Stimulated activated naive CD8-positive, alpha-beta T cell treated with anti-CD3 and anti-CD28 coated beads, Interleukin-15, amount 100 ng/mL, for 72 hours (primary cell): ENCODE data around the gene COL21A1.

Experiments
- ATAC-seq: fragments of 150-1000 bp; cut with Tn5 transposase; 2 replicates; pipeline ENCODE4 v1.10.0; 2021; ENCODE audit warnings: mild to moderate bottlenecking, moderate library complexity
- DNase-seq, 2 donors: peaks; one replicate each; pipeline ENCODE4 v3.0.0; 2021 to 2022
- H3K27ac Mint-ChIP-seq, 2 donors: one replicate each; pipeline ENCODE4 v1.8.0; 2022; ENCODE audit warnings: mild to moderate bottlenecking in 2 of 2, mixed read lengths in 2 of 2, moderate library complexity in 2 of 2
- H3K27me3 Mint-ChIP-seq: one replicate; pipeline ENCODE4 v1.8.0; 2022; ENCODE audit warnings: mixed read lengths
- H3K4me1 Mint-ChIP-seq: one replicate; pipeline ENCODE4 v1.8.0; 2022; ENCODE audit warnings: mild to moderate bottlenecking, mixed read lengths
- H3K4me3 Mint-ChIP-seq, 2 donors: one replicate each; pipeline ENCODE4 v1.8.0; 2022; ENCODE audit warnings: mild to moderate bottlenecking in 2 of 2, mixed read lengths in 2 of 2, moderate library complexity in 1 of 2
- H3K9me3 Mint-ChIP-seq, 2 donors: one replicate each; pipeline ENCODE4 v1.8.0; 2022; ENCODE audit warnings: mixed read lengths in 2 of 2

COL21A1 gene

DNA sequence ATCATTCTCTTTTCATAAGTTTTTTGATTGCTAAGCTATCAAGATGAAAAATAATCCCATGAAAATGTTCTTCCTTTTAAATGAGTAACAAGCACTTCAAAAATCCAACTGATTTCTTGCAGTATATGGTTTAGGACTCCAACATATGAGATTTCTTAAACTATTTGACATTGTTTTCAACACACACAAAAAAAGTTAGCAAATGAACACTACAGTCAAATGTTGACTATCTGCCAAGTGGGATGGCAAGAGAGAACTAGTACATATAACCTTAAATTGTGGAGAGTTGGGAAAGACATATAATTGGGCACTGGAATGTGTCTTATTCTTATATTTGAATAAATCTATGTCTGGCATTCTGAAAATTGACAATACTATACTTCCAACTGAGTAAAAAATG is 15.6 kb downstream of the COL21A1 start:
- no peak for ATAC-seq
- H3K27ac Mint-ChIP-seq = no peak overlapping the region
- H3K27me3 Mint-ChIP-seq = no peaks in the 10 kb centered on the region
- no peak overlapping the region for H3K4me3 Mint-ChIP-seq
- H3K9me3 Mint-ChIP-seq = peaks cover 6 to 7% of the 10 kb centered on the region in 2 donors
- H3K4me1 Mint-ChIP-seq = no peaks in the 10 kb centered on the region
- no peak for DNase-seq

- Mint-ChIP-seq H3K27me3 (no peaks in the 10 kb centered on the region), H3K4me3 (no peak overlapping the region), H3K9me3 (peaks cover 6 to 7% of the 10 kb centered on the region in 2 donors), H3K27ac (no peak overlapping the region), H3K4me1 (no peaks in the 10 kb centered on the region)
- ATAC-seq (no peak), DNase-seq (no peak)
Measured at GRCh38 chr6:56230976-56231566, 16.3 kb downstream of the COL21A1 start.

DNA sequence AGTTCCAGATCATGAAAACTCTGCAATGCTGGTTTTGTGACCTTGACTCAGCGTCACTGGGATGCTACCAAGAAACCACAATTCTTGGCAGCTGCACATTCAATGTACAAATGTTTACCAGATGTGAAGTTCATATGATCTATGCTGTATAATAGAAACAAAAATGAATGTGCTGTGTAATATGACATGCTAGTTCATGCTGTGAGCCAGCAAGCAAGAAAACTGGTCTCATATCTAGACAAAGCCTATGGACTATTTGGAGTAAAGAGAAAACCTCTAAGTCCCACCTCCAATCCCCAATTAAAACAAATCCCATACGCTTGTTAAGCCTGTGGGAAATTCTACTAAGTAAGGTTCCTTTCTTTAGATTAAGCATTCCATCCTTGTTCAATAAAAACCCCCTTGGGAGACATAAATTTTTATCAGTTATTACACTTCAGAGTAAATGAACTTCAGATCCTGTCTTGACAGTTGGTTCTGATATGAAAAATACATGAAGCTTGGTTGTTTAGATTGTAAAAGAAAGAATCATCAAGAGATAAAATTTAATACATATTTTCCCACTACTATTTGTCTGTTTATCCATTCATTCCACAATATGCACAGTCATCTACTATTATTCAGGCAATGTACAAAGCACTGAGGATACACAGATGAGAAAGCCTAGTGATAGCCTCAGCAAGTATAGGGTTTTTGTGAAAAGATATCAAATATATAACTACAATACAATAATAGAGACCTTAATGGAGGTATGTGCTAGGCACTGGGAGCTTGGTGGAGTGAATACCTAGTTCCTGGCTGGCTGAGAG is 20.1 kb downstream of the COL21A1 start:
- DNase-seq (no peak), ATAC-seq (no peak)
- Mint-ChIP-seq H3K27me3 (no peaks in the 10 kb centered on the region), H3K4me1 (no peaks in the 10 kb centered on the region), H3K27ac (no peak overlapping the region), H3K9me3 (peaks cover 7 to 9% of the 10 kb centered on the region in 2 donors), H3K4me3 (no peak overlapping the region)

DNA sequence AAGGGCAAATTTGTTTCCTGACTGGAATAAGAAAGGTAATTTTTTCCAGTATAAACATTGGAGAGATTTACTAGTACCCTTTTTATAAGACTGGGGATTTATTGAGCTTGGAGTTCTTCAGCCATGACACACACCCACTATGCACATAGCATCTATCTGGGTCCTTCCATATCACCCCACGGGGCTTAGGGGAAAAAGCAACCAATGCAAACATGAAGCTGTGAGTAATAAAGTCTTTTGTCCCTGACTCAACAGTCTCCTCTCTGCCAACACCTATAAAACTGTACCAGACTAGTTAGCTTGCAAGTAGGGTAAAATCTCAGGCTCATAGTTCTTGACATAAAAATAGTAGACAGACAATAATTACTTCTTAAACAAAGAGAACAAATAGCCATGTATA is 23.4 kb downstream of the COL21A1 start:
- DNase-seq (no peak), ATAC-seq (no peak)
- no peaks in the 10 kb centered on the region for H3K4me1 Mint-ChIP-seq
- no peak overlapping the region for H3K4me3 Mint-ChIP-seq
- H3K27ac Mint-ChIP-seq = no peak overlapping the region
- no peaks in the 10 kb centered on the region for H3K27me3 Mint-ChIP-seq
- peaks cover 7 to 9% of the 10 kb centered on the region in 2 donors for H3K9me3 Mint-ChIP-seq

DNA sequence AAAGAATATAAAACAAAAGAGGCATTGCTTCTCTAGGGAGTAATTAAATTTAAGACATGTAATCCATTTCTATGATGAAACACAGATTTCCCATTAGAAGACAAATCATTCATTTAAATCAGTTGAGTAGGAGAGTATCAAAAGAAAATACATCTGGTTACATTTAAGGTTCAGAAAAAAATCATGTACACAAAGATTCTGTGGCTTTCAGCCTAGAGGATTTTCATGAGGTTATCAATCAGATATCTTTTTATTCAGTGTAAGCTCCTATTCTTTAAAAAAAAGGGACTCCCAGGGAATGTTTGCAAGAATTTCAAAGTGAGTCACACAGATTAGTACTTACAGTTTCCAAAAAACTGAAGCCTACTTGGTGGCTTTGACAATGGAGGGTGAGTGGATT is 24.9 kb downstream of the COL21A1 start:
- DNase-seq (no peak), ATAC-seq (no peak)
- no peak overlapping the region for H3K27ac Mint-ChIP-seq
- no peaks in the 10 kb centered on the region for H3K27me3 Mint-ChIP-seq
- H3K9me3 Mint-ChIP-seq = peaks cover 0 to 4% of the 10 kb centered on the region in 2 donors
- H3K4me3 Mint-ChIP-seq = no peak overlapping the region
- no peaks in the 10 kb centered on the region for H3K4me1 Mint-ChIP-seq

DNA sequence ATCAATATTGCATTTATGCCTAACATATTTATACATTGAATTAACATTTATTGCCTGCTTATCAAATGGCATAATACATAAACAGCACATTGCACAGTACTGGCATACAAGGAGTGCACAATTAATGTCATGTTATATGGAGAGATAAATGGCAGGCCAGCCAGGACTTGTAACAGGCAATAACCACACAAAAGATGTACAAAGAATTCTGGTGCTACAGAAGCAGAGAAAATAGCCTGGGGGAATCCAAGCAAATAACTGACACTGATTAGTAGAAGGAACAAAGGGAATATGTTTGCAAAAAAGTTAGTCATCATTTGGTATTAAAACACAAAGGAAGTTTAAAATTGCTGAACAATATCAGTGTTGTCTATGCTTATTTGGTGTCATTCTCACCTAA is 27.3 kb downstream of the COL21A1 start:
- H3K27ac Mint-ChIP-seq = no peak overlapping the region
- H3K9me3 Mint-ChIP-seq = peaks cover 4% of the 10 kb centered on the region in 2 donors
- no peaks in the 10 kb centered on the region for H3K4me1 Mint-ChIP-seq
- ATAC-seq (no peak), DNase-seq (no peak)
- no peaks in the 10 kb centered on the region for H3K27me3 Mint-ChIP-seq
- H3K4me3 Mint-ChIP-seq = no peak overlapping the region

GRCh38 chr6:56214703-56215101 is 32.7 kb downstream of the COL21A1 start:
- Mint-ChIP-seq H3K9me3 (peaks cover 0 to 8% of the 10 kb centered on the region in 2 donors), H3K4me3 (no peak overlapping the region), H3K4me1 (no peaks in the 10 kb centered on the region), H3K27ac (no peak overlapping the region), H3K27me3 (no peaks in the 10 kb centered on the region)
- no peak for DNase-seq
- ATAC-seq = no peak

DNA sequence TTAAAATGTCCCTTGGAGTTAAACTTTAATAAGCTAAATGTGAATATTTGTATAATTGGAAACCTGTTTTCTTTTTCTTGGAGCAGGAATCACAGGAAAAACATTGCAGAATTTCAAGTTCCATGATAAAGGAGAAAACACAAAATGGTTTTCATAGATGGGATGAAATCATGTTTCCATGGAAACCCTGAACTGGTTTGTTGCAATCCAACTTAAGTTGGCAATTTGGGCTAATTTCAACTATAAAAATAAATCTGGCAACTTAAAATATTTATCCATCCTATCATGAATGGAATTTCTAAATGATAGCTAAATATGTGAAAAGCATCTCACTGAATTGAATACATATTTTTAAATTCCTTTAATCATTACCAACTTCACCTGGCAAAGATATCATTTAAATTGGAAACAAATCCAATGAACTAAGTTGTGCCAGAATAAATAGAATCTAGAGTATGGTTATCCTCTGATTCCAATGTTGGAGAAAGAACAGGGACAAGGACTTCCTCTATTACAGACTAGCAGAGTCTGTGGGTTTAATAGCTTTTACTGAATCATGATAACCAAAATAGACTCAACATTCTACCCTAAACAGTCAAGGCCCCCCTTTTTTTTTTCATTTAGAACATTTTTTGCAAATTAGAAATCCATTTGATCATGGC is 33.2 kb downstream of the COL21A1 start:
- Mint-ChIP-seq H3K9me3 (peaks cover 0 to 8% of the 10 kb centered on the region in 2 donors), H3K27me3 (no peaks in the 10 kb centered on the region), H3K27ac (no peak overlapping the region), H3K4me1 (no peaks in the 10 kb centered on the region), H3K4me3 (no peak overlapping the region)
- DNase-seq (no peak), ATAC-seq (no peak)

GRCh38 chr6:56211724-56212123 is 35.7 kb downstream of the COL21A1 start:
- DNase-seq (no peak), ATAC-seq (no peak)
- Mint-ChIP-seq H3K4me3 (no peak overlapping the region), H3K27me3 (no peaks in the 10 kb centered on the region), H3K9me3 (peaks cover 0 to 16% of the 10 kb centered on the region in 2 donors), H3K27ac (no peak overlapping the region), H3K4me1 (no peaks in the 10 kb centered on the region)

GRCh38 chr6:56204134-56204533 is 43.2 kb downstream of the COL21A1 start:
- no peak overlapping the region for H3K4me3 Mint-ChIP-seq
- H3K27me3 Mint-ChIP-seq = no peaks in the 10 kb centered on the region
- H3K9me3 Mint-ChIP-seq = peaks cover 3 to 26% of the 10 kb centered on the region in 2 donors
- DNase-seq (no peak), ATAC-seq (no peak)
- H3K4me1 Mint-ChIP-seq = no peaks in the 10 kb centered on the region
- H3K27ac Mint-ChIP-seq = no peak overlapping the region

DNA sequence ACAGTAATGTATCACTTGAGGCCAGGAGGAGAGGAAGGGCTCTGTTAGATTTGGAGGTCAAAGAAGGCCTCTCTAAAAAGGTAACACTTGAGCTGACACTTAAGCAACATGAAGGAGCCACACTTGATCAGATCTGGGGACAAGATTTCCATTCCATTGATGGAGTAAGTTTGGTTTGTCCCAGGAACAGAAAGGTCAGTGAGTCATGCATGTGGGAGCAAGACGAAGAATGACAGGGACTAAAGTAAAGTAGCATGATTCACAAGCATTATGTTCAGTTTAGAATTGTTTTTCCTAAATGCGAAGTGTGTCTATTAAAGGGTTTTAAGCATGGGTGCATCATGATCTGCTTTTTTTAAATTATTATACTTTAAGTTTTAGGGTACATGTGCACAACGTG is 47.4 kb downstream of the COL21A1 start:
- no peak overlapping the region for H3K27ac Mint-ChIP-seq
- H3K27me3 Mint-ChIP-seq = no peaks in the 10 kb centered on the region
- no peaks in the 10 kb centered on the region for H3K4me1 Mint-ChIP-seq
- no peak for DNase-seq
- peaks cover 9 to 20% of the 10 kb centered on the region in 2 donors for H3K9me3 Mint-ChIP-seq
- no peak overlapping the region for H3K4me3 Mint-ChIP-seq
- ATAC-seq = no peak

DNA sequence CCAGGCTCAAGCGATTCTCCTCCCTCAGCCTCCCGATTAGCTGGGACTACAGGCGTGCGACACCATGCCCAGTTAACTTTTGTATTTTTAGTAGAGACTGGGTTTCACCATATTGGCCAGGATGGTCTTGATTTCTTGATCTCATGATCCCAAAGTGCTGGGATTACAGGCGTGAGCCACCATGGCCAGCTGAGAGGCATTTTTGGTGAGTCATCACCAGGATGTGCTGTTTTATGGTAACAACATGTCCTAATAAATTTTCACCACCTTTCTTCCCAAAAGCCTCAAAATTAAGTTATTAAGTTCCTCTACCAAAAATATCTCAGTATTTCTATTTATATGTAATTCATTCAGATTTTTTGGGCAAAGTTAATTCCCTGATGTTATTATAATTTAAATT is 53.5 kb downstream of the COL21A1 start:
- ATAC-seq = no peak
- H3K4me3 Mint-ChIP-seq = no peak overlapping the region

GRCh38 chr6:56188429-56188828 is 59.0 kb downstream of the COL21A1 start:
- Mint-ChIP-seq H3K9me3 (peaks cover 16 to 19% of the 10 kb centered on the region in 2 donors), H3K4me1 (no peaks in the 10 kb centered on the region), H3K27ac (no peak overlapping the region), H3K4me3 (no peak overlapping the region), H3K27me3 (no peaks in the 10 kb centered on the region)
- no peak for ATAC-seq
- no peak for DNase-seq

More for the DNA sequence above, 53.5 kb downstream of the COL21A1 start:
- DNase-seq = no peak
- H3K4me1 Mint-ChIP-seq = no peaks in the 10 kb centered on the region
- no peaks in the 10 kb centered on the region for H3K27me3 Mint-ChIP-seq
- no peak overlapping the region for H3K27ac Mint-ChIP-seq
- H3K9me3 Mint-ChIP-seq = peaks cover 22 to 23% of the 10 kb centered on the region in 2 donors

GRCh38 chr6:56187686-56188085 is 59.7 kb downstream of the COL21A1 start:
- ATAC-seq (no peak), DNase-seq (no peak)
- Mint-ChIP-seq H3K4me3 (no peak overlapping the region), H3K9me3 (peaks cover 16 to 19% of the 10 kb centered on the region in 2 donors), H3K27me3 (no peaks in the 10 kb centered on the region), H3K27ac (no peak overlapping the region), H3K4me1 (no peaks in the 10 kb centered on the region)

DNA sequence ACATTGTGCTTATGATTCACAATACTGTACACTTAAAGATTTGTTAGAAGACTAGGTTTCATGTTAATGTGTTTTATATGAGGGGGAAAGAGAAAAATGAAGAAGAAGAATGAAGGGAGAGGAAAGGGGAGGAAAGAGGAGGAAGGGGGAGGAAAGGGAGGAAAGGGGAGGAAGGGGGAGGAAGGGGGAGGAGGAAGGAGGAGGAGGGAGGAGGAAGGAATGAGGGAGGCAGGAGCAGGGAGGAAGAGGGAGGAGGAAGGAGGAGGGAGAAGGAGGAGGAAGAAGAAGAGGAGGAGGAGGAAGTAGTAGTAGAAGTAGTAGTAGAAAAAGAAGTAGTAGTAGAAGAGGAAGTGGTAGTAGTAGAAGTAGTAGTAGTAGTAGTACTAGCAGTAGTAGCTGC is 70.6 kb downstream of the COL21A1 start:
- Mint-ChIP-seq H3K4me3 (no peak overlapping the region), H3K27ac (no peak overlapping the region), H3K4me1 (no peaks in the 10 kb centered on the region), H3K9me3 (peaks cover 24 to 32% of the 10 kb centered on the region in 2 donors), H3K27me3 (no peaks in the 10 kb centered on the region)
- DNase-seq = no peak
- no peak for ATAC-seq

DNA sequence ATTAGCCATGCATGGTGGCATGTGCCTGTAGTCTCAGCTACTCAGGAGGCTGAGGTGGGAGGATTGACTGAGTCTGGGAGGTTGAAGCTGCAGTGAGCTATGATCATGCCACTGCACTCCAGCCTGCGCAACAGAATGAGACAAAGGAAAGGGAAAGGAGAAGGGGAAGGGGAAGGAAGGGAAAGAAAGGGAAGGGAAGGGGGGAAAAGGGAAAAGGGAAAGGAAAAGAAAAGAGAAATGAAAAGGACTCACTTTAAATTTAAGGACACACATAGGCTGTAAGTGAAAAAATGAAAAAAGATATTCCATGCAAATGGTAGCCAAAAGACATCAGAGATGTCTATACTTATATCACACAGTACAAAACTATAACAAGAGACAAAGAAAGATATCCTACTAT is 74.2 kb downstream of the COL21A1 start:
- H3K9me3 Mint-ChIP-seq = peaks cover 26 to 42% of the 10 kb centered on the region in 2 donors
- H3K4me3 Mint-ChIP-seq = no peak overlapping the region
- no peaks in the 10 kb centered on the region for H3K27me3 Mint-ChIP-seq
- no peak overlapping the region for H3K27ac Mint-ChIP-seq
- no peaks in the 10 kb centered on the region for H3K4me1 Mint-ChIP-seq
- DNase-seq (no peak), ATAC-seq (no peak)
